Mesenchymal stem cell (in vitro differentiated cells and primary cell): ENCODE measurements around the gene PDK2.

Experiments
- DNase-seq: peaks from one replicate; pipeline ENCODE4 v3.0.0-alpha.2; 2013
- H2AFZ ChIP-seq: one replicate; pipeline ENCODE4 v1.6.1; 2013; ENCODE audit warnings: low read depth, mild to moderate bottlenecking, control low read depth, inconsistent platforms, low read length, moderate library complexity
- H2AK5ac ChIP-seq: 2 replicates; pipeline ENCODE4 v1.6.1; 2013; ENCODE audit warnings: low read length, moderate library complexity, mild to moderate bottlenecking, inconsistent platforms; ENCODE audit not compliant: severe bottlenecking
- H2BK120ac ChIP-seq: one replicate; pipeline ENCODE4 v1.6.1; 2013; ENCODE audit warnings: low read depth, mild to moderate bottlenecking, inconsistent platforms, low read length, moderate library complexity
- H2BK12ac ChIP-seq, 2 experiments: one replicate each; pipeline ENCODE4 v1.6.1; 2013; ENCODE audit warnings: inconsistent platforms in 2 of 2, low read length in 2 of 2, mild to moderate bottlenecking in 2 of 2, moderate library complexity in 2 of 2, control low read depth in 1 of 2
- H2BK15ac ChIP-seq: one replicate; pipeline ENCODE4 v1.6.1; 2013; ENCODE audit warnings: mild to moderate bottlenecking, low read depth, inconsistent platforms; ENCODE audit not compliant: poor library complexity, severe bottlenecking
- H2BK5ac ChIP-seq: 2 replicates; pipeline ENCODE4 v1.6.1; 2013; ENCODE audit warnings: low read depth, mild to moderate bottlenecking, low read length, control low read depth, inconsistent platforms; ENCODE audit not compliant: poor library complexity, severe bottlenecking
- H3K14ac ChIP-seq, 2 experiments: one replicate each; pipeline ENCODE4 v1.6.1; 2013; ENCODE audit warnings: inconsistent platforms in 2 of 2, low read length in 2 of 2, control low read depth in 1 of 2, mild to moderate bottlenecking in 1 of 2, moderate library complexity in 1 of 2
- H3K18ac ChIP-seq, 2 experiments: one replicate each; pipeline ENCODE4 v1.6.1; 2013; ENCODE audit warnings: inconsistent platforms in 2 of 2, low read length in 2 of 2, control low read depth in 1 of 2, low read depth in 1 of 2, mild to moderate bottlenecking in 1 of 2
- H3K23ac ChIP-seq, 2 experiments: one replicate each; pipeline ENCODE4 v1.6.1; 2013; ENCODE audit warnings: inconsistent platforms in 2 of 2, low read length in 2 of 2, mild to moderate bottlenecking in 2 of 2, moderate library complexity in 2 of 2, control low read depth in 1 of 2
- H3K27ac ChIP-seq: 2 replicates; pipeline ENCODE4 v1.5.1; 2013; ENCODE audit warnings: mild to moderate bottlenecking, moderate library complexity, low read length, control low read depth, inconsistent platforms; ENCODE audit not compliant: poor library complexity, severe bottlenecking
- H3K27me3 ChIP-seq, 2 experiments: 2 replicates each; pipeline versions ENCODE4 v1.6.1 to v1.7.0; 2013; ENCODE audit warnings: low read length in 2 of 2, mild to moderate bottlenecking in 2 of 2, moderate library complexity in 2 of 2, control low read depth in 1 of 2, inconsistent platforms in 1 of 2; ENCODE audit not compliant: control insufficient read depth in 1 of 2, insufficient read depth in 1 of 2
- H3K36me3 ChIP-seq, 2 experiments: 2 replicates each; pipeline versions ENCODE4 v1.6.1 to v1.7.0; 2013; ENCODE audit warnings: low read length in 2 of 2, control low read depth in 1 of 2, inconsistent platforms in 1 of 2, low read depth in 1 of 2, mild to moderate bottlenecking in 1 of 2; ENCODE audit not compliant: insufficient read depth in 2 of 2, control insufficient read depth in 1 of 2
- H3K4ac ChIP-seq, 2 experiments: one replicate each; pipeline ENCODE4 v1.6.1; 2013; ENCODE audit warnings: inconsistent platforms in 2 of 2, low read length in 2 of 2, mild to moderate bottlenecking in 2 of 2, moderate library complexity in 2 of 2, control low read depth in 1 of 2, low read depth in 1 of 2
- H3K4me1 ChIP-seq: 2 replicates; pipeline ENCODE4 v1.6.1; 2013; ENCODE audit warnings: low read depth, low read length, control low read depth; ENCODE audit not compliant: control insufficient read depth, insufficient read depth
- H3K4me2 ChIP-seq: 2 replicates; pipeline ENCODE4 v1.6.1; 2013; ENCODE audit warnings: low read length, mild to moderate bottlenecking, inconsistent platforms; ENCODE audit not compliant: poor library complexity, severe bottlenecking
- H3K4me3 ChIP-seq, 2 experiments: 2 replicates each; pipeline versions ENCODE4 v1.5.1 to v1.7.0; 2013; ENCODE audit warnings: low read length in 2 of 2, mild to moderate bottlenecking in 2 of 2, control low read depth in 1 of 2, low read depth in 1 of 2; ENCODE audit not compliant: insufficient read depth in 1 of 2
- H3K79me1 ChIP-seq: replicated peaks from 2 replicates; pipeline ENCODE4 v1.6.1; 2013; ENCODE audit warnings: mild to moderate bottlenecking, control low read depth, low read length, inconsistent platforms; ENCODE audit not compliant: poor library complexity, severe bottlenecking
- H3K9ac ChIP-seq: 2 replicates; pipeline ENCODE4 v1.7.0; 2013; ENCODE audit warnings: mild to moderate bottlenecking, low read length, moderate library complexity
- H3K9me3 ChIP-seq: 2 replicates; pipeline ENCODE4 v1.7.0; 2013; ENCODE audit warnings: mild to moderate bottlenecking, low read length; ENCODE audit not compliant: control insufficient read depth
- H4K8ac ChIP-seq: one replicate; pipeline ENCODE4 v1.6.1; 2013; ENCODE audit warnings: inconsistent platforms, mild to moderate bottlenecking, low read length, moderate library complexity
- H4K91ac ChIP-seq: one replicate; pipeline ENCODE4 v1.6.1; 2013; ENCODE audit warnings: mild to moderate bottlenecking, low read length, inconsistent platforms
- WGBS: methylation state at CpG from one replicate; pipeline ENCODE4 v1.1.7; 2013; ENCODE audit warnings: mixed read lengths; 5-methylcytosine and 5-hydroxymethylcytosine counted together

PDK2 gene

DNA sequence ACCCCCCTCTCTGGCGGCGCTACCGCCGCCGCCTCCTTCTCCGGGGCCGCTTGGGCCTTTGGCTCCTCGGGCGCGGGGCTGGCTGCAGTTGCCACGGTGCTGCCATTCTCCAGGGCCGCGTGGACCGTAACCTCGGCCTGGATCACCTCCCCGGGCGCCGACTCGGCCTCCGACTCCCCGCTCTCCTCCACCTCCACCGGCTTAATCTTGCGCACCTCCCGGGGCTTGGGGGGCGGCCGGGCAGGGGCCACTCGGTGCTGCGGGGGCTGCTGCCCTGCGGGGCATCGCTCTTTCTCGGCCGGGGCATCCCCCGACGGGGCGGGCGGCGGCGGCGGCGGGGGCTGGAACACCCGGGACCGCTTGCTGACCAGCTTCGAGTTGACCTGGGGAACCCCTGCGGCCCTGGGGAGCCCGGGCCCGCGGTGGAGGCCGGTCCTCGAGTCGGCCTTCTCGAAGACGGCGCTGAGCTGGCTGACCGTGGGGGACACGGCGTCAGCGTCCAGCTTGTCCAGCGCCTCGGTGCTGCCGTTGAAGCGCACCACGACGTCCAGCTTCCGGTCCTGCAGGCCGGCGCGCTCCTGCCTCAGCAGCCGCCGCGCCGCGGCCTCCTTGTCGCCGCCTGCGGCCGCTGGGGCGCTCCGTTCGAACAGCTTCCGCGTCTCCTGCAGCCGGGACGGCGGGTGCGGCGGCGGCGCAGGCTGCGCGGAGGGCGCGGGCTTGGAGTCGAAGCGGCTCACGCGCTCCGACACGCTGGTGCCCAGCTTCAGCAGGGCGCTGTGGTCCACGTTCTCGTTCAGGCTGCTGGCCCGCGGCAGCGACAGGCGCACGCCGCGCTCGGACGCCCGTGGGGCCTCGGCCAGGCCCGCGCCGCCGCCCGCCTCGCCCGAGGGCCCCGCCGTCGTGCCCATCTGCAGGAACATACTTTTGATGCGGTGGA is 54.5 kb downstream of the PDK2 start:
- H3K14ac ChIP-seq: peak overlapping the region; percentile 69 to 98
- H2BK12ac ChIP-seq: peak overlapping the region; percentile 56 to 67
- peak overlapping the region; percentile 66 for H2BK120ac ChIP-seq
- peak overlapping the region; percentile 26 to 99 for H3K23ac ChIP-seq
- peak overlapping the region; percentile 84 for H2BK15ac ChIP-seq
- H2BK5ac ChIP-seq: peak overlapping the region; percentile 81
- peaks cover 5% of the 10 kb centered on the region for H3K79me1 ChIP-seq
- H4K8ac ChIP-seq: peak overlapping the region; percentile 71
- WGBS: under 1% methylated on average over 104 of the region's 123 CpGs
- no peaks in the 10 kb centered on the region for H3K9me3 ChIP-seq
- H2AFZ ChIP-seq: no peak overlapping the region
- peaks cover 5 to 26% of the 10 kb centered on the region in 2 experiments for H3K36me3 ChIP-seq
- no peaks in the 10 kb centered on the region for H3K27me3 ChIP-seq
- H3K27ac ChIP-seq: no peak overlapping the region
- H3K4me2 ChIP-seq: peak overlapping the region; percentile 87
- H3K4ac ChIP-seq: peak overlapping the region; percentile 88 to 96
- H3K4me3 ChIP-seq: peak overlapping the region; percentile 84 to 88
- peak overlapping the region; percentile 90 for H4K91ac ChIP-seq
- H3K4me1 ChIP-seq: peaks cover 50% of the 10 kb centered on the region
- H3K9ac ChIP-seq: peak overlapping the region; percentile 90
- no peak overlapping the region for H2AK5ac ChIP-seq
- peak overlapping the region; percentile 91 to 97 for H3K18ac ChIP-seq
- peak; percentile 59 for DNase-seq

DNA sequence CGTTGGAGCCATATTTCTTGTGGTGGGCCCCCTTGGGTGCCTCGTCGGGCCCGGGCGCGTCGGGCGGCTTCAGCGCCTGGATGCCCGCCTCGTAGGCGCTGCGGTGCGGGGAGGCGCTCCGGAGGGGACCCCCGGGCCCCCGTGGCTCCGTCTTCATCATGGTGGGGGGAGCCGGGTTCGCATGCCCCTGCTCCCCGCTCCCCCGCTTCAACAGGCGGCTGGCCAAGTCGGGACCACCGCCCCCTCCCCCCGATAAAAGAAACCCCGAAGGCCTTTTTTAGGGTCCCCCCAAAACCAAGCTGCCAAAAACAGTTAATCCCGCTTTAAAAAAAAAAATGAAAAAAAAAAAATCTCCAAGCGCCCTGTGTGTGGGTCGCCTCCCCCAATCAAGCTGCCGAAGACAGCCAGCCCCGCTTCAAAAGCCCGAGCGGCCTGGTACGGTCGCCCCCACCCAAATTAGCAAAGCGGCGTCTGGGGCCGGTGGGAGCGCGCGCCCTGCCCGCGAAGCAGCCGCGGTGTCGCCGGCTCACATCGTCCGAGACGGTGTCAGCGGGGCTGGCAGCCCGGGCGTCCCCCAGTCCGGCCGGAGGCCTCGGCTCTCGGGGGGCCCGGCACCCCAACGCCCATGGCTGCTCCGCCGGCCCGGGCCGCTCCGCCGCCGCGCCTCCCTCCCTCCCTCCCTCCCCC is 55.3 kb downstream of the PDK2 start, which contains the start of gene PPP1R9B:
Gene PPP1R9B (minus strand): TSS at position 324 of the 687 bp plus-strand sequence. CDS start 164 bp downstream, at position 160.
- WGBS: under 1% methylated on average over 48 of the region's 69 CpGs
- H3K4me3 ChIP-seq: peak within 1 kb of the TSS; percentile 84 to 88

DNA sequence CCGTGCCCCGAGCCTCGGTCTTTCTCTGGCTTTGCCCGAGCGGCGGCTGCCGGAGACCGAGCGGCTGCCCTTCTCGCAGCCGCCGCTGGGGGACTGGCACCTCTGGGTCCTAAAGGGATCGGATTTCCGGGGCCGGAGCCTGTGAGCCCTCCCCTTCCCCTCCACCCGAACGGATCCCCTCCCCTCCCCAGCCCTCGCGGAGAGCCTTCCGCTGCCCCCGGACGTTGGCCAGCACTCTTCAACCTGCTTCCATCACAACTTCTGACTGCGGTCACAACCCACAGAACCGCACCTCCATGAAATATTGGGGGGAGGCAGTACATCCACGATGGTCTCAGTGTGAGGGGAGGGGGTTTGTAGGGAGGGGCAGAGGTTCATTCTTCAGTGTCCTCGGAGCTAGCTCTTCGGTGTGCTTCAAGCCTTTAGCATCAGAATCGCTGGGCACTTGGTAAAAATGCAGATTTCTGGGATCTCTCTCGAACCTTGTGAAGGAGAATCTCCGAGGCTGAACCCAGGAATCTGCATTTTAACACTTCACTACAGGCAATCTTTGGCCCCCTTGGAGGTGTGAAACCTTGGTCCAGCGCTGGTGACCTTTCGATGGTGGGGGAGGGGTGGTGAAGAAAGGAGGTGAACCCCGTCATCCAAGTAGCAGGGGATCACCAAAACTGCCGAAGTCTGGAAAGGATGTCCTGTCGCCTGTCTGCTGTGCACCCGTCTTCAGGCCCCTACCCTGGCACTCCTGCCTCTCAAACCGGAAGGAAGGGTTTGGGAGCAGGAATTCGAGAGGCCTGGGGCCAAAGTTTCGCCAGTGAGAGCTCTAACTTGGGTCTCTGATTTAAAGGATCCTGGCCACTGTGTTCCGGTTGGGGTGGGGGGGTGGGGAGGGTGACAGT is 56.1 kb downstream of the PDK2 start:
- 1% methylated on average over 31 of the region's 40 CpGs for WGBS
- H3K14ac ChIP-seq: peak overlapping the region in 1 of 2 experiments; percentile 87

More for the DNA sequence above, 55.3 kb downstream of the PDK2 start, which contains the start of gene PPP1R9B:
- Histone ChIP-seq H4K91ac (peak within 1 kb of the TSS; percentile 94), H2BK12ac (peak within 1 kb of the TSS; percentile 67 to 89), H3K4ac (peak within 1 kb of the TSS; percentile 90 to 96), H3K23ac (peak within 1 kb of the TSS; percentile 26 to 99), H3K27me3 (no peaks in the 10 kb centered on the region), H3K27ac (peak within 1 kb of the TSS; percentile 96), H3K79me1 (no peaks in the 10 kb centered on the region), H2BK5ac (peak within 1 kb of the TSS; percentile 69), H3K4me1 (peaks cover 44% of the 10 kb centered on the region), H3K14ac (peak within 1 kb of the TSS; percentile 69 to 98), H4K8ac (peak within 1 kb of the TSS; percentile 89), H2BK120ac (peak within 1 kb of the TSS; percentile 96), H2AFZ (no peak within 1 kb of the TSS), H3K4me2 (peak within 1 kb of the TSS; percentile 88), H2AK5ac (peak within 1 kb of the TSS; percentile 91), H2BK15ac (peak within 1 kb of the TSS; percentile 94), H3K9ac (peak within 1 kb of the TSS; percentile 90), H3K18ac (peak within 1 kb of the TSS; percentile 93 to 97), H3K9me3 (no peaks in the 10 kb centered on the region), H3K36me3 (peaks cover 0 to 18% of the 10 kb centered on the region in 2 experiments)
- DNase-seq: no peak

More for the DNA sequence above, 56.1 kb downstream of the PDK2 start:
- H2BK12ac ChIP-seq: peak overlapping the region; percentile 89 to 99
- no peaks in the 10 kb centered on the region for H3K79me1 ChIP-seq
- peak overlapping the region; percentile 94 for H4K91ac ChIP-seq
- H4K8ac ChIP-seq: peak overlapping the region; percentile 89
- no peaks in the 10 kb centered on the region for H3K9me3 ChIP-seq
- peak overlapping the region; percentile 90 for H3K9ac ChIP-seq
- H2BK120ac ChIP-seq: peak overlapping the region; percentile 96
- peak overlapping the region; percentile 82 for H2BK15ac ChIP-seq
- H3K36me3 ChIP-seq: peaks cover 0 to 10% of the 10 kb centered on the region in 2 experiments
- peak overlapping the region; percentile 88 for H3K4me2 ChIP-seq
- peak overlapping the region; percentile 91 for H2AK5ac ChIP-seq
- H3K4me3 ChIP-seq: peak overlapping the region; percentile 84 to 88
- H3K4me1 ChIP-seq: peaks cover 37% of the 10 kb centered on the region
- H3K27ac ChIP-seq: peak overlapping the region; percentile 96
- peak overlapping the region; percentile 69 for H2BK5ac ChIP-seq
- H3K27me3 ChIP-seq: no peaks in the 10 kb centered on the region
- peak overlapping the region; percentile 93 to 99 for H3K18ac ChIP-seq
- H2AFZ ChIP-seq: no peak overlapping the region
- H3K23ac ChIP-seq: peak overlapping the region in 1 of 2 experiments; percentile 13
- H3K4ac ChIP-seq: peak overlapping the region; percentile 90 to 95
- peak; percentile 96 for DNase-seq
